GM12878 (cell line): Measurements from ENCODE around the gene ZSCAN5B. TPM values are rescaled to one million over a fixed set of nuclear protein-coding genes. Genes with fewer than 3 reads are reported as not detected.

Experiments used
- ATAC-seq: fragments of 200-7000 bp; cut with Tn5 transposase; 3 replicates; pipeline ENCODE4 v1.9.1; 2020; ENCODE audit warnings: mild to moderate bottlenecking, moderate library complexity
- BruUV-seq: library from RNA; stranded (reverse); fragments of 400-500 nt; replicated peaks from 2 replicates; lab custom pipeline; 2021; lab: Mats Ljungman, UMichigan
- CTCF ChIA-PET: fragments of 300-600 bp; sonication (Branson Sonifier 250); formaldehyde crosslinking; extraction: SDS; loops from one replicate; lab custom pipeline; 2021; ENCODE audit warnings: inconsistent platforms; lab: Yijun Ruan, JAX
- POLR2A ChIA-PET: fragments of 350-600 bp; formaldehyde crosslinking; extraction: SDS; loops from one replicate; lab custom pipeline; 2021; ENCODE audit warnings: inconsistent platforms; lab: Charles Lee
- RAD21 ChIA-PET: fragments of 300-600 bp; sonication (Branson Sonifier 250); formaldehyde crosslinking; loops from one replicate; lab custom pipeline; 2023; ENCODE audit warnings: antibody characterized with exemption; ENCODE audit not compliant: unreplicated experiment; lab: Charles Lee
- SMC1A ChIA-PET: fragments of 300-600 bp; sonication (Branson Sonifier 250); formaldehyde crosslinking; loops from one replicate; lab custom pipeline; 2023; ENCODE audit not compliant: unreplicated experiment, uncharacterized antibody; lab: Charles Lee
- DNase-seq: peaks from one replicate; pipeline ENCODE4 v3.0.0-alpha.2; 2011; ENCODE audit warnings: low read depth, low spot score
- FAIRE-seq: peaks from 3 replicates; lab custom pipeline; 2011; peaks lifted over from hg19 to GRCh38; lab: Jason Lieb, UNC
- H2AFZ ChIP-seq: 2 replicates; pipeline ENCODE4 v1.6.0; 2011; ENCODE audit warnings: low read depth, low read length, control low read depth; ENCODE audit not compliant: control insufficient read depth
- H3K27ac ChIP-seq: 2 replicates; pipeline ENCODE4 v1.5.1; 2011; ENCODE audit warnings: control low read depth; ENCODE audit not compliant: control insufficient read depth, insufficient read depth
- H3K27me3 ChIP-seq, 2 experiments: replicated peaks in 1 of 2; 2 replicates each; pipeline versions ENCODE4 v1.6.0 to v1.6.1; 2011; ENCODE audit warnings: low read length in 1 of 2; ENCODE audit not compliant: control insufficient read depth in 2 of 2, insufficient read depth in 2 of 2
- H3K36me3 ChIP-seq, 2 experiments: 2 replicates each; pipeline ENCODE4 v1.5.1; 2011; ENCODE audit warnings: low read length in 1 of 2; ENCODE audit not compliant: control insufficient read depth in 2 of 2, insufficient read depth in 2 of 2
- H3K4me1 ChIP-seq: 2 replicates; pipeline ENCODE4 v1.6.1; 2011; ENCODE audit warnings: mild to moderate bottlenecking, low read length, moderate library complexity, mixed read lengths; ENCODE audit not compliant: control insufficient read depth, insufficient read depth
- H3K4me2 ChIP-seq: 2 replicates; pipeline ENCODE4 v1.6.0; 2011; ENCODE audit warnings: control low read depth; ENCODE audit not compliant: control insufficient read depth, insufficient read depth
- H3K4me3 ChIP-seq: fragments of 200-600 bp; sonication (generic); 2 replicates; pipeline ENCODE4 v1.5.1; 2016
- H3K79me2 ChIP-seq: 2 replicates; pipeline ENCODE4 v1.6.0; 2011; ENCODE audit warnings: low read length; ENCODE audit not compliant: control insufficient read depth, insufficient read depth
- H3K9ac ChIP-seq: 2 replicates; pipeline ENCODE4 v1.8.0; 2011; ENCODE audit warnings: low read length, control low read depth, mixed read lengths; ENCODE audit not compliant: control insufficient read depth, insufficient read depth
- H3K9me3 ChIP-seq: replicated peaks from 3 replicates; pipeline ENCODE4 v1.5.1; 2011; ENCODE audit warnings: mild to moderate bottlenecking, low read length; ENCODE audit not compliant: control insufficient read depth, insufficient read depth
- H4K20me1 ChIP-seq: 2 replicates; pipeline ENCODE4 v1.6.0; 2011; ENCODE audit not compliant: control insufficient read depth, insufficient read depth
- CBFB ChIP-seq: IDR thresholded peaks from 2 replicates; pipeline ENCODE4 v1.6.1; 2016; ENCODE audit warnings: antibody characterized with exemption, low read depth
- IRF4 ChIP-seq: IDR thresholded peaks from 2 replicates; pipeline ENCODE4 v1.6.1; 2011; ENCODE audit warnings: low read depth, low read length
- NFYB ChIP-seq: IDR thresholded peaks from 2 replicates; pipeline ENCODE4 v1.6.1; 2011; ENCODE audit warnings: low read depth, mild to moderate bottlenecking, low read length, improper control_type of control experiment, moderate library complexity; ENCODE audit not compliant: insufficient read depth
- PAX5 ChIP-seq: IDR thresholded peaks from 2 replicates; pipeline ENCODE4 v1.6.1; 2011; ENCODE audit warnings: low read depth, low read length, borderline replicate concordance
- POLR2A ChIP-seq: IDR thresholded peaks from 2 replicates; pipeline ENCODE4 v1.6.1; 2011; ENCODE audit warnings: low read depth, mild to moderate bottlenecking, low read length
- POLR2AphosphoS2 ChIP-seq: IDR thresholded peaks from 2 replicates; pipeline ENCODE4 v1.6.1; 2011; ENCODE audit warnings: low read depth, mild to moderate bottlenecking, low read length, improper control_type of control experiment, moderate library complexity
- RAD21 ChIP-seq: IDR thresholded peaks from 2 replicates; pipeline ENCODE4 v1.6.1; 2011; ENCODE audit warnings: mild to moderate bottlenecking, low read depth, low read length, moderate library complexity; ENCODE audit not compliant: insufficient read depth
- SREBF1 ChIP-seq: IDR thresholded peaks from 2 replicates; pipeline ENCODE4 v1.6.1; 2012; ENCODE audit warnings: mild to moderate bottlenecking, low read length
- STAT3 ChIP-seq: IDR thresholded peaks from 2 replicates; pipeline ENCODE4 v1.6.1; 2011; ENCODE audit warnings: low read depth, low read length, improper control_type of control experiment
- ZNF384 ChIP-seq: IDR thresholded peaks from 2 replicates; pipeline ENCODE4 v1.6.1; 2012; ENCODE audit warnings: low read depth, mild to moderate bottlenecking, low read length, improper control_type of control experiment, borderline replicate concordance
- ZZZ3 ChIP-seq: IDR thresholded peaks from 2 replicates; pipeline ENCODE4 v1.6.1; 2011; ENCODE audit warnings: low read depth; ENCODE audit not compliant: control insufficient read depth, insufficient read length
- WGBS: methylation state at CpG from one replicate; pipeline ENCODE4 v1.1.6; 2016; ENCODE audit warnings: low lambda C conversion rate; ENCODE audit not compliant: insufficient replicate concordance, insufficient coverage; ENCODE audit errors: missing lambda C conversion rate; 5-methylcytosine and 5-hydroxymethylcytosine counted together
- in situ Hi-C: fragments of 300-500 bp; cut with MboI; formaldehyde crosslinking; loops from 9 replicates; pipeline ENCODE4 v1.14.3; 2018; ENCODE audit warnings: mixed read lengths
- intact Hi-C: fragments of 100-400 bp; cut with micrococcal nuclease; formaldehyde crosslinking; loops from one replicate; pipeline ENCODE4 v1.14.2; 2022; ENCODE audit not compliant: unreplicated experiment
- polyA plus RNA-seq, 11 experiments: library from polyadenylated mRNA; depleted of rRNA in 4 of 11; unstranded in 6 of 11; stranded (reverse) in 5 of 11; fragments of >200 nt; fragmentation: Nextera tagmentation in 4 of 11; fragmentation: Illumina TruSeq in 1 of 11; extraction: Ambion mirVana in 4 of 11; extraction: Trizol in 1 of 11; gene quantifications; 1 replicate in 1 of 11; 2 replicates in 10 of 11; pipeline versions ENCODE4 v1.2.1 to v1.2.3, GENCODE V29; 2011 to 2016; ENCODE audit warnings: inconsistent platforms in 2 of 11, missing spikeins in 2 of 11, low read depth in 1 of 11
- total RNA-seq, 4 experiments: library from RNA; depleted of rRNA in 3 of 4; stranded (reverse); fragments of >200 nt in 3 of 4; fragmentation: Illumina TruSeq in 1 of 4; extraction: Trizol in 1 of 4; gene quantifications; 2 replicates each; pipeline versions ENCODE4 v1.2.1 to v1.2.3, GENCODE V29; 2013 to 2021
- TF ChIP-seq, protein P1 (sequence below): fragments of 450-650 bp; IDR thresholded peaks from 2 replicates; pipeline ENCODE4 v1.6.1; 2016; ENCODE audit warnings: mild to moderate bottlenecking, moderate library complexity, borderline replicate concordance
- TF ChIP-seq, protein P2 (sequence below): fragments of 450-650 bp; IDR thresholded peaks from 2 replicates; pipeline ENCODE4 v1.6.1; 2017; ENCODE audit warnings: borderline replicate concordance
- TF ChIP-seq, protein P3 (sequence below): IDR thresholded peaks from 2 replicates; pipeline ENCODE4 v1.6.1; 2012; ENCODE audit warnings: improper control_type of control experiment, low read depth, low read length; ENCODE audit not compliant: insufficient replicate concordance

ZSCAN5B gene
- total and polyA plus RNA-seq, 10 of the 15 experiments (the other 5 are each of a cell fraction or from before 2014, with no cell fraction given): 0.04 TPM; not detected in 9

GRCh38 chr19:56163097-56163496, 34.5 kb downstream of the ZSCAN5B start:
- H4K20me1 ChIP-seq: no peaks in the 10 kb centered on the region
- TF ChIP-seq NFYB: no peak
- no peak for TF ChIP-seq SREBF1
- TF ChIP-seq ZZZ3: no peak
- TF ChIP-seq, protein P1, sequence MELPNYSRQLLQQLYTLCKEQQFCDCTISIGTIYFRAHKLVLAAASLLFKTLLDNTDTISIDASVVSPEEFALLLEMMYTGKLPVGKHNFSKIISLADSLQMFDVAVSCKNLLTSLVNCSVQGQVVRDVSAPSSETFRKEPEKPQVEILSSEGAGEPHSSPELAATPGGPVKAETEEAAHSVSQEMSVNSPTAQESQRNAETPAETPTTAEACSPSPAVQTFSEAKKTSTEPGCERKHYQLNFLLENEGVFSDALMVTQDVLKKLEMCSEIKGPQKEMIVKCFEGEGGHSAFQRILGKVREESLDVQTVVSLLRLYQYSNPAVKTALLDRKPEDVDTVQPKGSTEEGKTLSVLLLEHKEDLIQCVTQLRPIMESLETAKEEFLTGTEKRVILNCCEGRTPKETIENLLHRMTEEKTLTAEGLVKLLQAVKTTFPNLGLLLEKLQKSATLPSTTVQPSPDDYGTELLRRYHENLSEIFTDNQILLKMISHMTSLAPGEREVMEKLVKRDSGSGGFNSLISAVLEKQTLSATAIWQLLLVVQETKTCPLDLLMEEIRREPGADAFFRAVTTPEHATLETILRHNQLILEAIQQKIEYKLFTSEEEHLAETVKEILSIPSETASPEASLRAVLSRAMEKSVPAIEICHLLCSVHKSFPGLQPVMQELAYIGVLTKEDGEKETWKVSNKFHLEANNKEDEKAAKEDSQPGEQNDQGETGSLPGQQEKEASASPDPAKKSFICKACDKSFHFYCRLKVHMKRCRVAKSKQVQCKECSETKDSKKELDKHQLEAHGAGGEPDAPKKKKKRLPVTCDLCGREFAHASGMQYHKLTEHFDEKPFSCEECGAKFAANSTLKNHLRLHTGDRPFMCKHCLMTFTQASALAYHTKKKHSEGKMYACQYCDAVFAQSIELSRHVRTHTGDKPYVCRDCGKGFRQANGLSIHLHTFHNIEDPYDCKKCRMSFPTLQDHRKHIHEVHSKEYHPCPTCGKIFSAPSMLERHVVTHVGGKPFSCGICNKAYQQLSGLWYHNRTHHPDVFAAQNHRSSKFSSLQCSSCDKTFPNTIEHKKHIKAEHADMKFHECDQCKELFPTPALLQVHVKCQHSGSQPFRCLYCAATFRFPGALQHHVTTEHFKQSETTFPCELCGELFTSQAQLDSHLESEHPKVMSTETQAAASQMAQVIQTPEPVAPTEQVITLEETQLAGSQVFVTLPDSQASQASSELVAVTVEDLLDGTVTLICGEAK: no peak
- no peak for TF ChIP-seq CBFB
- no peak for TF ChIP-seq POLR2AphosphoS2
- TF ChIP-seq, protein P2, sequence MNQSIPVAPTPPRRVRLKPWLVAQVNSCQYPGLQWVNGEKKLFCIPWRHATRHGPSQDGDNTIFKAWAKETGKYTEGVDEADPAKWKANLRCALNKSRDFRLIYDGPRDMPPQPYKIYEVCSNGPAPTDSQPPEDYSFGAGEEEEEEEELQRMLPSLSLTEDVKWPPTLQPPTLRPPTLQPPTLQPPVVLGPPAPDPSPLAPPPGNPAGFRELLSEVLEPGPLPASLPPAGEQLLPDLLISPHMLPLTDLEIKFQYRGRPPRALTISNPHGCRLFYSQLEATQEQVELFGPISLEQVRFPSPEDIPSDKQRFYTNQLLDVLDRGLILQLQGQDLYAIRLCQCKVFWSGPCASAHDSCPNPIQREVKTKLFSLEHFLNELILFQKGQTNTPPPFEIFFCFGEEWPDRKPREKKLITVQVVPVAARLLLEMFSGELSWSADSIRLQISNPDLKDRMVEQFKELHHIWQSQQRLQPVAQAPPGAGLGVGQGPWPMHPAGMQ: no peak
- no peak for TF ChIP-seq IRF4
- TF ChIP-seq STAT3: no peak
- TF ChIP-seq PAX5: no peak
- no peak for TF ChIP-seq RAD21
- TF ChIP-seq POLR2A: no peak
- no peak for TF ChIP-seq ZNF384
- TF ChIP-seq, protein P3, sequence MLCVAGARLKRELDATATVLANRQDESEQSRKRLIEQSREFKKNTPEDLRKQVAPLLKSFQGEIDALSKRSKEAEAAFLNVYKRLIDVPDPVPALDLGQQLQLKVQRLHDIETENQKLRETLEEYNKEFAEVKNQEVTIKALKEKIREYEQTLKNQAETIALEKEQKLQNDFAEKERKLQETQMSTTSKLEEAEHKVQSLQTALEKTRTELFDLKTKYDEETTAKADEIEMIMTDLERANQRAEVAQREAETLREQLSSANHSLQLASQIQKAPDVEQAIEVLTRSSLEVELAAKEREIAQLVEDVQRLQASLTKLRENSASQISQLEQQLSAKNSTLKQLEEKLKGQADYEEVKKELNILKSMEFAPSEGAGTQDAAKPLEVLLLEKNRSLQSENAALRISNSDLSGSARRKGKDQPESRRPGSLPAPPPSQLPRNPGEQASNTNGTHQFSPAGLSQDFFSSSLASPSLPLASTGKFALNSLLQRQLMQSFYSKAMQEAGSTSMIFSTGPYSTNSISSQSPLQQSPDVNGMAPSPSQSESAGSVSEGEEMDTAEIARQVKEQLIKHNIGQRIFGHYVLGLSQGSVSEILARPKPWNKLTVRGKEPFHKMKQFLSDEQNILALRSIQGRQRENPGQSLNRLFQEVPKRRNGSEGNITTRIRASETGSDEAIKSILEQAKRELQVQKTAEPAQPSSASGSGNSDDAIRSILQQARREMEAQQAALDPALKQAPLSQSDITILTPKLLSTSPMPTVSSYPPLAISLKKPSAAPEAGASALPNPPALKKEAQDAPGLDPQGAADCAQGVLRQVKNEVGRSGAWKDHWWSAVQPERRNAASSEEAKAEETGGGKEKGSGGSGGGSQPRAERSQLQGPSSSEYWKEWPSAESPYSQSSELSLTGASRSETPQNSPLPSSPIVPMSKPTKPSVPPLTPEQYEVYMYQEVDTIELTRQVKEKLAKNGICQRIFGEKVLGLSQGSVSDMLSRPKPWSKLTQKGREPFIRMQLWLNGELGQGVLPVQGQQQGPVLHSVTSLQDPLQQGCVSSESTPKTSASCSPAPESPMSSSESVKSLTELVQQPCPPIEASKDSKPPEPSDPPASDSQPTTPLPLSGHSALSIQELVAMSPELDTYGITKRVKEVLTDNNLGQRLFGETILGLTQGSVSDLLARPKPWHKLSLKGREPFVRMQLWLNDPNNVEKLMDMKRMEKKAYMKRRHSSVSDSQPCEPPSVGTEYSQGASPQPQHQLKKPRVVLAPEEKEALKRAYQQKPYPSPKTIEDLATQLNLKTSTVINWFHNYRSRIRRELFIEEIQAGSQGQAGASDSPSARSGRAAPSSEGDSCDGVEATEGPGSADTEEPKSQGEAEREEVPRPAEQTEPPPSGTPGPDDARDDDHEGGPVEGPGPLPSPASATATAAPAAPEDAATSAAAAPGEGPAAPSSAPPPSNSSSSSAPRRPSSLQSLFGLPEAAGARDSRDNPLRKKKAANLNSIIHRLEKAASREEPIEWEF: no peak

More at GRCh38 chr19:56163097-56163496, 34.5 kb downstream of the ZSCAN5B start:
- ATAC-seq: no peak
- BruUV-seq: no TSS peak
- ChIA-PET POLR2A (interaction anchor here (0.7 kb wide), 2 partner anchors 112 to 1098 kb away, joined by 3 to 4 read pairs; no protein-coding TSS in a partner anchor), CTCF (interaction anchor here (0.6 to 0.8 kb wide), 2 partner anchors 9 to 58 kb away, joined by 3 to 6 read pairs; no protein-coding TSS in a partner anchor), SMC1A (no interaction called here), RAD21 (no interaction called here)
- in situ Hi-C loops (no loop called here), intact Hi-C loops (no loop called here)
- Histone ChIP-seq H3K27me3 (no peaks in the 10 kb centered on the region), H3K79me2 (no peaks in the 10 kb centered on the region), H3K4me1 (no peaks in the 10 kb centered on the region), H3K27ac (no peak overlapping the region), H2AFZ (no peak overlapping the region), H3K4me2 (no peak overlapping the region), H3K9ac (no peak overlapping the region), H3K9me3 (no peaks in the 10 kb centered on the region), H3K4me3 (no peak overlapping the region), H3K36me3 (peaks cover 0 to 2% of the 10 kb centered on the region in 2 experiments; a peak in 2 of 4 replicates)
- DNase-seq: no peak
- 97% methylated on average over 13 of the region's 13 CpGs for WGBS
- no peak for FAIRE-seq
